Mesodermal cell (in vitro differentiated cells): ENCODE measurements around the gene OR52J3. TPM values are rescaled to one million over a fixed set of nuclear protein-coding genes. Genes with fewer than 3 reads are reported as not detected.

ENCODE experiments used
- H3K27ac ChIP-seq: 2 replicates; pipeline ENCODE4 v1.7.0; 2013; ENCODE audit warnings: mild to moderate bottlenecking, low read depth, low read length, moderate library complexity; ENCODE audit not compliant: severe bottlenecking
- H3K36me3 ChIP-seq: 2 replicates; pipeline ENCODE4 v1.7.1; 2013; ENCODE audit warnings: mild to moderate bottlenecking, low read length, moderate library complexity; ENCODE audit not compliant: control insufficient read depth, insufficient read depth
- H3K4me1 ChIP-seq: one replicate; pipeline ENCODE4 v1.7.1; 2013; ENCODE audit warnings: mild to moderate bottlenecking, low read length; ENCODE audit not compliant: insufficient read depth, control insufficient read depth, poor library complexity, severe bottlenecking
- H3K4me3 ChIP-seq: 2 replicates; pipeline ENCODE4 v1.7.0; 2013; ENCODE audit warnings: low read length, control low read depth, mild to moderate bottlenecking; ENCODE audit not compliant: insufficient read depth, poor library complexity, severe bottlenecking; ENCODE audit errors: extremely low read depth
- H3K9me3 ChIP-seq: 2 replicates; pipeline ENCODE4 v1.7.1; 2013; ENCODE audit warnings: mild to moderate bottlenecking, low read length, moderate library complexity; ENCODE audit not compliant: control insufficient read depth
- WGBS, 2 experiments: methylation state at CpG; one replicate each; pipeline ENCODE4 v1.1.5; 2013; ENCODE audit warnings: missing lambda C conversion rate in 2 of 2; ENCODE audit not compliant: insufficient coverage in 2 of 2; 5-methylcytosine and 5-hydroxymethylcytosine counted together
- polyA plus RNA-seq, 2 experiments: library from polyadenylated mRNA; stranded (reverse); fragments of 50-300 nt; gene quantifications; one replicate each; pipeline ENCODE4 v1.2.3, GENCODE V29; 2013

The OR52J3 gene
- polyA plus RNA-seq (2013, experiment 1 of 2), result not detected
- not detected for polyA plus RNA-seq (2013, experiment 2 of 2)

- H3K4me3 ChIP-seq, result no peak within 1 kb of the TSS
- no peak within 1 kb of the TSS for H3K27ac ChIP-seq
- no peaks in the 10 kb centered on the region for H3K9me3 ChIP-seq
- 95 to 100% methylated on average over 1 of the region's 1 CpG for WGBS, 2 experiments
- no peaks in the 10 kb centered on the region for H3K4me1 ChIP-seq
- no peaks in the 10 kb centered on the region for H3K36me3 ChIP-seq
Observed at GRCh38 chr11:5046226-5046625, at the start of gene OR52J3. Gene OR52J3, plus strand, starts transcription at chr11:5046526. Its CDS starts 0 bp downstream, at chr11:5046526.

- 43 to 66% methylated on average over 3 to 5 of the region's 6 CpGs for WGBS, 2 experiments
- H3K4me3 ChIP-seq, result no peak overlapping the region
- H3K27ac ChIP-seq, result no peak overlapping the region
- no peaks in the 10 kb centered on the region for H3K9me3 ChIP-seq
- H3K4me1 ChIP-seq, result no peaks in the 10 kb centered on the region
- H3K36me3 ChIP-seq, result no peaks in the 10 kb centered on the region
Observed at GRCh38 chr11:5004424-5005274, 41.7 kb upstream of the OR52J3 start.

GRCh38 chr11:5007561-5007960 is 38.8 kb upstream of the OR52J3 start:
- Histone ChIP-seq H3K9me3 (no peaks in the 10 kb centered on the region), H3K36me3 (no peaks in the 10 kb centered on the region), H3K4me1 (no peaks in the 10 kb centered on the region), H3K4me3 (no peak overlapping the region), H3K27ac (no peak overlapping the region)
- WGBS, 2 experiments, result 100% methylated on average over 2 of the region's 2 CpGs; no CpG with 5 or more reads in 1 of the 2 experiments

DNA sequence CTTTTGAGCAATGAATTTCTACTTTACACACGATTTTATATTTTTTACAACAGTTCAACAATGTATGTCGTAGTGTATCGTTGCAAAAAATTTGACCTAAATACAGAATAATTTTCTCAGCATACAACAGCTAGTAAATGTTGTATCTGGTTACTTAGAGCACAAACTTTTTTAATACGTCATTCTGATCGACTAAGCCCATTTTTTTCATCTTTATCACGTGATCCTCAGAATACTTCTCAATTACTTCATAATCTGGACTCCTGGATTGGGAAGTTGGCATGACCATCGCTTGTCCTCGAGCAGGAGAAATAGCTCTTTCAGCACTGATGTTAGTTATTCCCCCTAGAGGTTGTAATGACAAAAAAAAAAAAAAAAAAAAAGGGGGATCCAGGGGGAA is 35.1 kb upstream of the OR52J3 start:
- H3K9me3 ChIP-seq, result no peaks in the 10 kb centered on the region
- H3K27ac ChIP-seq, result no peak overlapping the region
- H3K4me3 ChIP-seq, result no peak overlapping the region
- WGBS, 2 experiments, result 71 to 92% methylated on average over 2 to 3 of the region's 8 CpGs
- no peaks in the 10 kb centered on the region for H3K36me3 ChIP-seq
- H3K4me1 ChIP-seq, result no peaks in the 10 kb centered on the region

DNA sequence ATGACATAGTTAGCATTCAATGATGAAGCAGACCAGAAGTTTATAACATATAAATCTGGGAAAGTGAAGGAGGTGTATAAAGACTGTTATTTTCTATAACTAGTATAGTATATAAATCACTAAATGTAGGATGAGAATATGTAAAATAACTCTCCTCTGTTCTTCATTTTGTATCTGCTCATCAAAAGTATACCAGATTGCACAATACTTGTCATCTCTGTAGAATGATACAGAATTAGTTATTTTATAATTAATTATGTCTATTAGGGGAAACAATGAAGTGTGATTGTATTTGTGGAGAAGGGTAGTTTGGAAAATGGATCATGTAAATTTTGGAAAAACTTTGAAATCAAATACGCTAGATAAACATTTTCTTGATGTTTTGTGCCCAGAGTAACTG is 33.3 kb upstream of the OR52J3 start:
- no peaks in the 10 kb centered on the region for H3K36me3 ChIP-seq
- 80 to 86% methylated on average over 1 of the region's 1 CpG for WGBS, 2 experiments
- H3K9me3 ChIP-seq, result no peaks in the 10 kb centered on the region
- no peak overlapping the region for H3K4me3 ChIP-seq
- no peak overlapping the region for H3K27ac ChIP-seq
- H3K4me1 ChIP-seq, result no peaks in the 10 kb centered on the region

DNA sequence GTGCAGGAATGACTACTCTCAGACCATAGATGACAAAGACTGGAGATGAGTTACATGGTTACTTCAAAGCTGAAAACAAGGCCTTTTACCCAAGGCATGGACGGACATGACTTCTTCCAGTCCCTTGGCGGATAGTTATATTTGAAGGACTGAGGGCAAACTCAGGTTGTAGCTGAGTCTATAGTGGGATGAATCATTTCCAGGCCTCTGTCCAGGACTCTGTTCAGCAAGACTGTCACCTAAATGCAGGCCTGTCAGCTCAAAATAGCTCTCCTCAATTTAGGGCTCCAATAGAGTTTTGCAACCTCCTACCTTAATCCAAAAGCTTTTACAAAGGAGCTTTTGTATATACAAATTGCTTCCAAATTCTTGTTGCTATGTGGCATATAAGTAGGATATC is 24.3 kb upstream of the OR52J3 start:
- Histone ChIP-seq H3K27ac (no peak overlapping the region), H3K4me3 (no peak overlapping the region), H3K9me3 (no peaks in the 10 kb centered on the region), H3K36me3 (no peaks in the 10 kb centered on the region), H3K4me1 (no peaks in the 10 kb centered on the region)
- 61 to 75% methylated on average over 2 of the region's 2 CpGs for WGBS, 2 experiments

DNA sequence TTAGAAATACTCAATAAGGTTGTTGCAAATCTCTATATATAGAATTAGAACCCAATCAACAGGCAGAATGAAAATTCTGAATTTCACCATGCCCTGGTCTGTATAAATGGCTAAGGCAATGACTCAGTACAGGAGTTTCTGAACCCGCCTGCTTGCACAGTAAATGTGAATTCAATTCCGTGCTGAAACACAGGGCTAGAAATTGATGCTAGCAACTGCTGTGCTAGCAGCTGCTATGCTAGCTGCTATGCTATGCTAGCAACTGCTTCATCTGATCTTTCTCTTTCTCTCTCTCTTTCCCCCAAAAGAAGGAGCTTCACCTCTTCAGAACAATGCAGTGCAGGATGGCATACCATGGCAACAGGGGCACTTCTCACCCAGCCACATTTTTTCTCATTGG is 9.7 kb upstream of the OR52J3 start:
- no peaks in the 10 kb centered on the region for H3K9me3 ChIP-seq
- WGBS, 2 experiments, result 92 to 100% methylated on average over 2 of the region's 2 CpGs
- H3K4me3 ChIP-seq, result no peak overlapping the region
- H3K27ac ChIP-seq, result no peak overlapping the region
- H3K4me1 ChIP-seq, result no peaks in the 10 kb centered on the region
- no peaks in the 10 kb centered on the region for H3K36me3 ChIP-seq

GRCh38 chr11:5037926-5038325 is 8.4 kb upstream of the OR52J3 start:
- H3K4me1 ChIP-seq, result no peaks in the 10 kb centered on the region
- 80 to 100% methylated on average over 1 of the region's 2 CpGs for WGBS, 2 experiments

GRCh38 chr11:5038341-5038740 is 8.0 kb upstream of the OR52J3 start:
- Histone ChIP-seq H3K27ac (no peak overlapping the region), H3K9me3 (no peaks in the 10 kb centered on the region), H3K4me3 (no peak overlapping the region), H3K36me3 (no peaks in the 10 kb centered on the region), H3K4me1 (no peaks in the 10 kb centered on the region)
- WGBS, 2 experiments, result 100% methylated on average over 1 of the region's 1 CpG; no CpG with 5 or more reads in 1 of the 2 experiments

More at GRCh38 chr11:5037926-5038325, 8.4 kb upstream of the OR52J3 start:
- Histone ChIP-seq H3K9me3 (no peaks in the 10 kb centered on the region), H3K4me3 (no peak overlapping the region), H3K36me3 (no peaks in the 10 kb centered on the region), H3K27ac (no peak overlapping the region)

DNA sequence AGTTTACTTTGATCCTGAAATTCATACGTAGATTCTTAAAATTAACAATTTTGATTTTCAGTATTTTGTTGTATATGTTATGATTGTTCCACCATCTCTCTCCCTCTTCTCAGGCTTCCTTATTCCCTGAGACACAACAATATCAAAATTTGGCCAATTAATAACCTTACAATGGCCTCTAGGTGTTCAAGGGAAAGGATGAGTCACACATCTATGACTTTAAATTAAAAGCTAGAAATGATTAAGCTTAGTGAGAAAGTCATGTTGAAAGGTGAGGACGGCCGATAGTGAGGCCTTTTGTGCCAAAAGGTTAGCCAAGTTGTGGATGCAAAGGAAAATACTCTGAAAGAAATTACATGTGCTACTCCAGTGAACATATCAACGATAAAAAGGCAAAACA is 5.5 kb upstream of the OR52J3 start:
- Histone ChIP-seq H3K9me3 (no peaks in the 10 kb centered on the region), H3K36me3 (no peaks in the 10 kb centered on the region), H3K4me3 (no peak overlapping the region), H3K4me1 (no peaks in the 10 kb centered on the region), H3K27ac (no peak overlapping the region)
- 100% methylated on average over 2 of the region's 4 CpGs; no CpG with 5 or more reads in 1 of the 2 experiments for WGBS, 2 experiments

DNA sequence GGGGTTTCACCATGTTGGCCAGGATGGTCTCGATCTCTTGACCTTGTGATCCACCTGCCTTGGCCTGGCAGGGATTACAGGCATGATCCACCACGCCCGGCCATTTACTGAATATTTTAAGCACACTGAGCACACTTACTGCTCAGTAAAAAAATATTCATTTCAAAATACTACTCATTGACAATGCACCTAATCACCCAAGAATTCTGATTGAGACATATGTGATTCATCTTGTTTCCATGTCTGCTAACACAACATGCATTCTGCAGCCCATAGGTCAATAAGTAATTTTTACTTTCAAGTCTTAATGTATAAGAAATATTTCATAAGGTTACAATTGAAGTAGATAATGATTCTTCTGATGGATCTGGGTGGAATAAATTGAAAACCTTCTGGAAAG is 4.2 kb upstream of the OR52J3 start:
- 45 to 49% methylated on average over 2 to 3 of the region's 3 CpGs for WGBS, 2 experiments
- H3K36me3 ChIP-seq, result no peaks in the 10 kb centered on the region
- no peak overlapping the region for H3K27ac ChIP-seq
- no peaks in the 10 kb centered on the region for H3K4me1 ChIP-seq
- H3K4me3 ChIP-seq, result no peak overlapping the region
- H3K9me3 ChIP-seq, result no peaks in the 10 kb centered on the region
